NCI-H2196 (cell line): ENCODE results near the gene CNKSR2.

Experiments used
- DNase-seq: peaks from one replicate; lab custom pipeline; 2025; ENCODE audit not compliant: unreplicated experiment; lab: John Stamatoyannopoulos, UW

CNKSR2 gene

GRCh38 chrX:21662761-21663160, 288.5 kb downstream of the CNKSR2 start:
- DNase-seq: no peak

- DNase-seq: no peak
Observed at GRCh38 chrX:21666252-21666651, 292.0 kb downstream of the CNKSR2 start.

GRCh38 chrX:21666679-21667078, 292.5 kb downstream of the CNKSR2 start:
- no peak for DNase-seq

- no peak for DNase-seq
Observed at GRCh38 chrX:21674430-21675186, 300.4 kb downstream of the CNKSR2 start.

DNA sequence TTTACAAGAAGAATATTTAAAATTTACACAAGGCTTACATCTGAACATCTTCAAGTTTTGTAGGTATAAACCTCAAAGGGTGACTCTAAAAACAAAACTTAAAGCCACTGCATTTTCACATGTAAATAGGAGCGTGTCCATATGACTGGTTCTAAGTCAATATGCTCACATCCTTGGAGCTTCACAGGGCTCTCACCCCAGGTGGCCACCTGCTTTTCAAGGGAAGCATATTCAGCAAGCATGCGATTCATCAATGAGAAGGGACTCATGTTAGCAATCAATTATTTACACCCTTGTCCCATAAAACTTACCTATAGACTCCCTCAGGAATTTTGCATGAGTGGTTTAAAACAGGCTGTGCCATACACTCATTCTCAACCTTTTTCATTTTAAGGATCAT, 301.7 kb downstream of the CNKSR2 start:
- DNase-seq: no peak

DNA sequence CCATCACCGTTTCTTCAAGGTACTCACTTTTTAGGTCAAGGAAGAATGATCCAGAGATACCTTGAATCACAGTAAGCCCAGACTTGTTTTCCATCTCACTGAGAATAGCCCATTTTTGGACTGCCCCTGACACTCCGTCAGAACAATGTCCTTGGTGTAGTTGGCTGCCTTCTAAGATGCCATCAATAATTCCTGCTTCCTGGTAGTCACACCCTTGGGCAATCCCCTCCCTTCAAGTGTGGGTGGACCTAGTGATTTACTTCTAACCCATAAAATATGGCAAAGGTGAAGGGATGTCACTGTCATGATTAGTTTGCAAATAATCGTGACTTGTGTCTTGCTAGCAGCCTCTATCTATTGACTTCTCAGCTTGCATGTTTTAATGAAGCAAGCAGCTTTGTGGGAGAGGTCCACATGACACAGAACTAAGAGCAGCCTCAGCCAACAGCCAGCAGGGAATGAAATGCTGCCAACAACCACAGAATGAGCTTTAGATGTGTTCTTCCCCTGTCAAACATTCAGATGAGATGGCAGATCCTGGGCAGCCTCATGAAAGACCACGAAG, 303.9 kb downstream of the CNKSR2 start:
- no peak for DNase-seq

DNA sequence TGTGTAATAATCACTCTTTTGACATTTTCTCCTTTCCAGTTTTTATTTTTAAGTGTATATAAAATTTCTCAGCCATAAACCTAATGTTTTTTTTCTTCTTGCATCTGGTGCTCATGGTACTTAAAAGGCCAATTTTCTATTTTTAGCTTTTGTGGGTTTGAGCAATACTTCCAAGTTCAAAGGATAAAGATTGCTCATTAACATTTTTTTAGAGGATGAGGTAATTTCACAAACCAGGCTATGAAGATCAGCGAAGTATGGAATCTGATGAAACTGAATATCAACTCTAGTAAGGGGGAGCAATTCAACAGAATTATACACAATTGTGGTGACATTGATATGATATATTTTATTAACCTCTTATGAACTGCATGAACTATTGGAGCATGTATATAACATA, 309.7 kb downstream of the CNKSR2 start:
- no peak for DNase-seq

- DNase-seq: no peak
Observed at GRCh38 chrX:21691512-21692018, 317.3 kb downstream of the CNKSR2 start.

DNA sequence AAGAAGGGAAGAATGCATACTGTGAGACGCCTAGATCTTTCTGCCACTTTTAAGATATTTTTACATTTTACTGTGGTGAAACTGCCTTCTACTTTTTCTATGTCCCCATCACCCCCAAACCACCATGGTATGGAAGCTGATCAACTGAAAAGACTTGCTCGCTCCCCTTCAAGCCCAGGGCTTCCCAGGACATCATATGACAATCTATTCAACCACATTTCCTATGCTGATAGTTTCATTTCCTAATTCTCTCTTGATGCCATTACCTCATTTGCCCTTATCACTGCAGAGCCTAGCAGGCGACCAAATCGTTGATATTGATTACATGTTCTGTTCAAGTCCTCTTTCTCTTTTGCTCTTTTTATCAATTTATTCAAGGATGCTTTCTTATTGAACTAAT, 324.1 kb downstream of the CNKSR2 start:
- no peak for DNase-seq

- DNase-seq: no peak
Observed at GRCh38 chrX:21699136-21699535, 324.9 kb downstream of the CNKSR2 start.

DNA sequence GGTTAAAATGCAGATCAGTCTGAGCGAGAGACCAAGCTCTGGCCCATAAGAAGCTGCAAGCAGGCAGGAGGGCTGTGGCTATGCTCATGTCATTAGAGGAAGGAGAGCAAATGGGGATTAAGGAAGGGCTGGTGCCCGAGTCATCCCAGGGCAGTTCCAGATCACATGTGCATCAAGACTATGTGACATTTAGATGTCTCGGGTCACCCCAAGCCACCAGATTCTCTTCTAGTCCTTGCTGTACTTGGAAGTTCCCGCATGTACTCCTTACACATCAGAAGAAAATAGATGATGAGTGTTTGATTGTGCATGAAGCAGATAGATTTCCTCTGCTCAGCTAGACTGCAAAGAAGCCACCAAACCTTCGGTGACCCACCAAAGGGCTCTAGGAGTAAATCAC, 326.1 kb downstream of the CNKSR2 start:
- DNase-seq: no peak

- no peak for DNase-seq
Observed at GRCh38 chrX:21700967-21701366, 326.7 kb downstream of the CNKSR2 start.

DNA sequence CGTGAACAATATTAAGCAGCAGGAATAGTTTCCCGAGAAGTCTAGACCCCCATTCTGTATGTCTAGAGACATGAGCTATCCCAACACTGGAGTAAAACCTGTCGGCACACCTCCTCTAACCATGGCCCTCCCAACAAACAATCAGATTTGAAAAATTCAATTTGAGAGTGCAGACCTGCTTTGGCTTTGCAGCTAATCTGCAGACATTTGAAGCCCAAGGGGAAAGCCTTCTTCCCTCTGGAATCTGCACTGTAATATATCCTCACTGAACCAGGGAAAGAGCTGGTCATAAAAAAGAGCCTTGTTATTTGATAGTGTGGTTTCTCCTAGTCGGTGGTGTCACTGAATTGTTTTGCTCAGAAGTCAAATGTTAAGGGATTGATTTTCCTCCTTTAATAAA, 328.5 kb downstream of the CNKSR2 start:
- DNase-seq: no peak
